Colonic mucosa (tissue), 4 donors: ENCODE measurements around the gene MIPOL1. TPM values are rescaled to one million over a fixed set of nuclear protein-coding genes. Genes with fewer than 3 reads are reported as not detected.

Experiments
- DNase-seq: peaks from one replicate; pipeline ENCODE4 v3.0.0-alpha.2; 2020
- H3K27ac ChIP-seq: fragments of 200-600 bp; one replicate; pipeline ENCODE4 v1.8.0; 2021
- H3K27me3 ChIP-seq: fragments of 200-600 bp; one replicate; pipeline ENCODE4 v1.8.0; 2021
- H3K36me3 ChIP-seq: fragments of 200-600 bp; one replicate; pipeline ENCODE4 v1.8.0; 2021
- H3K4me1 ChIP-seq: fragments of 200-600 bp; one replicate; pipeline ENCODE4 v1.8.0; 2021; ENCODE audit warnings: mild to moderate bottlenecking
- H3K4me3 ChIP-seq: fragments of 200-600 bp; one replicate; pipeline ENCODE4 v1.8.0; 2021
- H3K9ac ChIP-seq, 2 donors: one replicate each; pipeline ENCODE4 v1.7.0; 2013; ENCODE audit warnings: control low read depth in 2 of 2, low read depth in 2 of 2, low read length in 2 of 2
- H3K9me3 ChIP-seq: fragments of 200-600 bp; one replicate; pipeline ENCODE4 v1.8.0; 2021
- CTCF ChIP-seq: fragments of 200-600 bp; IDR thresholded peaks from one replicate; pipeline ENCODE4 v1.8.0; 2022; ENCODE audit warnings: antibody characterized with exemption, mild to moderate bottlenecking
- intact Hi-C: fragments of 100-400 bp; cut with DNase I; formaldehyde crosslinking; loops from one replicate; pipeline ENCODE4 v1.14.1; 2022
- total RNA-seq, 2 donors: library from RNA; stranded (reverse); fragmentation: NEBNext Ultra II Directional in 1 of 2; extraction: Animal tissue kit (Norgen Biotek cat#: 25700) in 1 of 2; gene quantifications; one replicate each; pipeline ENCODE4 v1.2.1, GENCODE V29; 2021
- donor health status: healthy.
- donor health status: DM: no; HTN: no; CAD: no.
- donor health status: DM: no; HTN: no; CAD: no.

MIPOL1 gene
- total RNA-seq, 2 donors from 2014 or later, result 4.9 to 7.7 TPM

GRCh38 chr14:37328673-37329072, 130.9 kb downstream of the MIPOL1 start:
- H3K9ac ChIP-seq, result no peak overlapping the region
- H3K9me3 ChIP-seq, result no peaks in the 10 kb centered on the region
- no peak overlapping the region for H3K27ac ChIP-seq
- no peaks in the 10 kb centered on the region for H3K4me1 ChIP-seq
- no peak overlapping the region for H3K4me3 ChIP-seq
- H3K36me3 ChIP-seq, result no peaks in the 10 kb centered on the region
- no peaks in the 10 kb centered on the region for H3K27me3 ChIP-seq
- DNase-seq, result no peak
- TF ChIP-seq CTCF, result no peak
- intact Hi-C loops, result no loop called here

- H3K4me3 ChIP-seq, result no peak overlapping the region
- H3K27me3 ChIP-seq, result no peaks in the 10 kb centered on the region
- no peaks in the 10 kb centered on the region for H3K9me3 ChIP-seq
- no peak for TF ChIP-seq CTCF
- DNase-seq, result no peak
- H3K9ac ChIP-seq, result no peak overlapping the region
- no peak overlapping the region for H3K27ac ChIP-seq
- H3K36me3 ChIP-seq, result no peaks in the 10 kb centered on the region
- no peaks in the 10 kb centered on the region for H3K4me1 ChIP-seq
- intact Hi-C loops, result no loop called here
Measured at GRCh38 chr14:37329189-37330001, 131.7 kb downstream of the MIPOL1 start.

- TF ChIP-seq CTCF, result no peak
- intact Hi-C loops, result no loop called here
- Histone ChIP-seq H3K9me3 (no peaks in the 10 kb centered on the region), H3K36me3 (no peaks in the 10 kb centered on the region), H3K27ac (no peak overlapping the region), H3K9ac (no peak overlapping the region), H3K4me3 (no peak overlapping the region), H3K27me3 (no peaks in the 10 kb centered on the region), H3K4me1 (no peaks in the 10 kb centered on the region)
- no peak for DNase-seq
Measured at GRCh38 chr14:37330910-37331309, 133.2 kb downstream of the MIPOL1 start.

GRCh38 chr14:37340353-37340752, 142.6 kb downstream of the MIPOL1 start:
- no peak for TF ChIP-seq CTCF
- intact Hi-C loops, result no loop called here
- no peaks in the 10 kb centered on the region for H3K36me3 ChIP-seq
- no peak overlapping the region for H3K4me3 ChIP-seq
- DNase-seq, result no peak
- no peaks in the 10 kb centered on the region for H3K4me1 ChIP-seq
- no peak overlapping the region for H3K27ac ChIP-seq
- H3K9ac ChIP-seq, result no peak overlapping the region
- H3K9me3 ChIP-seq, result no peaks in the 10 kb centered on the region
- H3K27me3 ChIP-seq, result no peaks in the 10 kb centered on the region

GRCh38 chr14:37343307-37344094, 145.8 kb downstream of the MIPOL1 start:
- H3K4me1 ChIP-seq, result no peaks in the 10 kb centered on the region
- no peak overlapping the region for H3K4me3 ChIP-seq
- intact Hi-C loops, result no loop called here
- no peak overlapping the region for H3K27ac ChIP-seq
- H3K36me3 ChIP-seq, result no peaks in the 10 kb centered on the region
- DNase-seq, result no peak
- no peak overlapping the region for H3K9ac ChIP-seq
- H3K27me3 ChIP-seq, result no peaks in the 10 kb centered on the region
- no peaks in the 10 kb centered on the region for H3K9me3 ChIP-seq
- no peak for TF ChIP-seq CTCF
